GM19099 (cell line): ENCODE measurements around the gene SP140L.

Source experiments
- POLR2A ChIP-seq: IDR thresholded peaks from 3 replicates; pipeline ENCODE4 v1.6.1; 2011; ENCODE audit warnings: low read depth; ENCODE audit not compliant: insufficient read length; ENCODE audit errors: extremely low read depth

SP140L gene

GRCh38 chr2:230326453-230327417 is at the start of gene SP140L:
Gene SP140L (plus strand): TSS chr2:230327193. CDS start chr2:230327270, 77 bp downstream.
- peak; percentile 69 for TF ChIP-seq POLR2A

DNA sequence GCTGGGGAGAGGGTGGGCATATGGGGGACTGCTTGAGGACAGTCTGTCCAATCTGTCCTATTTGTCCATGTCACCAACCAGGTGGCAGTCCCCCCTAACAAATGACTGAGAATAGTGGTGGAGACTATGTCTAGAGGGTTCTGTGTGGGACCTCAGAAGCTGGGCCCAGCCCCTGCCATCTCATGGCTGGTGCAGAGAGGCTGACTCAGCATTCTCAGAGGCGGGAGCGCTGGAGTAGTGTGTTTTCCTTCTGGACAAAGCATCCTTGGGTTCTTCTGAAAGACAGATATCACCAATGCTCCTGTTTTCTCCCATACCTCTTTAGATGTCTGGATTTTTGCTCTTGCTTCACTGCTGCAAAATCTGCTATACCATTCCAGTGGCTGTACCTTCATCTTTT is 44.1 kb upstream of the SP140L start:
- TF ChIP-seq POLR2A = no peak

GRCh38 chr2:230286048-230286447 is 40.9 kb upstream of the SP140L start:
- no peak for TF ChIP-seq POLR2A

GRCh38 chr2:230295192-230295591 is 31.8 kb upstream of the SP140L start:
- no peak for TF ChIP-seq POLR2A

GRCh38 chr2:230296917-230297316 is 30.1 kb upstream of the SP140L start:
- no peak for TF ChIP-seq POLR2A

DNA sequence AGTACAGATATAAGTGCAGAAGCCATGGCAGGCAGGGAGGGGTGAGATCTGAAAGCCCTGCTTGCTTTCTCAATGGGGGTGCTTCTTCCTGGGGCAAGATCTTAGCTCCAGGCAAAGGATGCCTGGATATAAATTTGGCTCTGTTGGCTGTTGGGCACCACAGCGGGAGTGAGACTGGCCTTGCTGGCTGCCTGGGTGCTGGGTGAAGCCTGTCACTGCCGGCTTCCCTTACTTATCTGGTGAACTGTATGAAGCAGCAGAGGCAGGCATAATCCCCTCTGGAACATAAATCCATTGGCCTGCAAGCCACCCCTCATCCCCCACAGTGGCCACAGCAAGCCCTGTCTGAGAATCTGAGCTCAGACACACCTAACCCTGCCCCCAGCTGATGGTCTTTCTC is 27.4 kb upstream of the SP140L start:
- no peak for TF ChIP-seq POLR2A

DNA sequence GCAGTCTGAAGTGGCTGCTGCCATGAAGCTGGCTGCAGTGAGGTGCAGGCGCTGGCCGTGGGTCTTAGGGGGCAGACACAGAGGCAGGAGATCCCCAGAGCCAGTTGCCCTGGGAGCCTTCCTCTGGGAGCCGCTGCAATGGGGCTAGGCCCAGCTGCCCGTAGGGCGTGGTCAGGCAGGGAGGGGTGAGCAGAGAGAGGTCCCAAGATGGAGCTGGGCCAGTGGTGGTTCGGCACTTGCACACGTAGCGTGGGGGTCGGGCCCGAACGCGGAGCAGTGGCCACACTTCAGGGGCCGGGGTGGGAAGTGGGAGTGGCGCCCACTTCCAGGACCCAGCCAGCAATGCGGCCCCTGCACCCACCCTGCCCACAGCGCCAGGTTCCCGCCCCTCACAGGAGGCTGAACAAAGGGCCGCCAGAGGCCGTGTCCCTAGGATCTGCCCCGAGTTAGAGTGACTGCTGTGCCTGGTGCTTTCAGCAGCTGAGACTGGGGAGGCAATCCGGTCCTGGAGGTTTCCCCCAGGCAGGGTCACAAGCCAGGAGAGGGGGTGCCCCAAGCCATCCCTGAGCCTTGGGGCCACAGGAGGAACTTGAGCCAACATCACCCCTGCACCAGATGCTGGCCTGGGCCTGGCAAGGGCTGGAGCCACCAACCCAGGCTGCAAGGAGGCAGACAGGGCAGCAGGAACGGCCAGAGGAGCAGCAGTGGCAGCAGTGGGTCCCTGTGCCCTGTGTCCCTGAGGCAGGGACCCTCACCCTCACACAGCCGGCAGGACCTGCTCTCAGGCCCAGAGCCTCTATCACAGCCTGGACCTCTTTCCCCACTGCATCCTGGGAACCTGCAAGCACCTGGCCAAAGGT is 21.3 kb upstream of the SP140L start:
- no peak for TF ChIP-seq POLR2A

DNA sequence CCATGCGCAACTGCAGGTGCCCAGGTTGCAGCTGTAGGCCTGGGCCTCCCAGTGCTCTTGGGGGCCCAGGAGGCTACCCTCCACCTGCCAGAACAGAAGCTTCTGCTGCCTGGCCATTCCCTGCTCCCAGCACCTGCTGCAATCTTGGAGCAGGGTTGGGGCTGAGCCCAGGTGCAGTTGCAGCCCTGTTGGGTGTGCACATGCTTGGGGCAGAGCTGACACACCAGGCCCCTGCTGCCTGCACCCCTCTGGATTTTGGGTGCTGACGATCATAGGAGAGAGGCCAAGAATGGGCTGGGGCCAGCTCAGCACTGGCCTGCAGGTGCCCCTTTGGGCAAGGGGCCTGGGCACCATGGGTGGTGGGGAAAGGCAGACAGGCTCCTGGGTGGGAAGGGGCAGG is 20.5 kb upstream of the SP140L start:
- TF ChIP-seq POLR2A = no peak

GRCh38 chr2:230307485-230307884 is 19.5 kb upstream of the SP140L start:
- TF ChIP-seq POLR2A = no peak

DNA sequence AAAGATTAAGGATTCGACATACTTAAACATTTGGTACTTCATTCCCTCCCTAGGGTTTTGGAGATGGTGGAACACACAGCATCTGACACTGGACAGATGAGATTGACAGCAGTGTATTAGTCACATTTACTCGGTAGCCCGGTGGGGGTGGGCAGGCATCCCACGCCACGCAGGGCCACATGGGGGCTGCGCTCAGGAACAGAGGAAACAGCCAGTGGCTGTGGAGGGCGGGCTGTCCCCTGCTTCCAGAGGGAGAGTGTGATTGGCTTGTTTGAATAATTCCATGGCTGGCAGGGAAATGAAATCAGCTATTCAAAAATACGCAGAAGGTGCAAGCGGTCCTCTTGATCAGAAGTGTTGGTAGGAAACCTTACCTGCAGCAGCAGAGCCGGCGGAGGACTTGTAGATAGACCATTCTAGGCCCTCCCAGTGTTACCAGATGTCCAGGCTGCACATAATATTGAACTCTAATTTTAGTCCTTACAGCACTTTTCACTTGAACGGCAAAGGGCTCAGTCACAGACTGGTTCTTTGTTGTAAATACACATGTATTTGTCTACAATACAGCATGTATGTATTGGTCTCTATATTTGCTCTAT is 18.5 kb upstream of the SP140L start:
- TF ChIP-seq POLR2A = no peak

DNA sequence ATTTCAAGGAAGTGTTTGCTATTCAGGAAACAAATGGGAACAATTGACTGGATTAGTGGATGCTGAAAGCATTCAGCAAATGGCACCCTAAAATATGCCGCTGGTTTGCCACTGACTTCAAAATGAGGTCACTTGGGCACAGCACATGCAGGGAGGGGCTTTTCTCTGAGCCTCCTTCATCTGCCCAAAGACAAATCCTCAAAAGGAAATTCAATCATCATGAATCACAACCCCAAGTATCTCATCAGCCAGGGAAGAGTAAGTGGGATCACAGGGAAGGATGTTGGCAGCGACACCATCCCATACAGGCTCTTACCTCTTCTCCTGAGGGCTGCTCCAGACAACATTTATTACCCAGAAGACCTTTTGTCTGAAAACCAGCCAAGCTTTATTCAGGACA is 14.4 kb upstream of the SP140L start:
- no peak for TF ChIP-seq POLR2A

DNA sequence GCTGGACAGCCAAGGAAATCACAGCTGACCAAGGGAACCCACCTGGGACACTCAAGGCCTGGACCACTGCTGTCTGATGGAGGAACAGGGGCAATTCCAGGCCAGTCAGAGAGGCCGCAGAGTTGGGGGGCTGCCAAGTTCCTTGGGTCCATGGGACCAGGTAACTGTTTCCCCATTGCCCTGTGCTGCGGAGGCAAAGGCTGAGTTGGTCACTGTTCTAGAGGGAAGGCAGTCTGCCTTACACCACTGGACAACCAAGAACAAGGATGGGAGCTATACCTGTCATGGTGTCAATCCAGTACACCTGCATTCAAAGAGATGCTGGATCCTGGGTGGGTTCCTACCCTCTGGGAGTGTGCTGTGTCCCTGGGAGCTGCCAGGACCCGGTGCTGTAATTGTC is 9.6 kb upstream of the SP140L start:
- TF ChIP-seq POLR2A = no peak

GRCh38 chr2:230318190-230319121 is 8.5 kb upstream of the SP140L start:
- TF ChIP-seq POLR2A = no peak

DNA sequence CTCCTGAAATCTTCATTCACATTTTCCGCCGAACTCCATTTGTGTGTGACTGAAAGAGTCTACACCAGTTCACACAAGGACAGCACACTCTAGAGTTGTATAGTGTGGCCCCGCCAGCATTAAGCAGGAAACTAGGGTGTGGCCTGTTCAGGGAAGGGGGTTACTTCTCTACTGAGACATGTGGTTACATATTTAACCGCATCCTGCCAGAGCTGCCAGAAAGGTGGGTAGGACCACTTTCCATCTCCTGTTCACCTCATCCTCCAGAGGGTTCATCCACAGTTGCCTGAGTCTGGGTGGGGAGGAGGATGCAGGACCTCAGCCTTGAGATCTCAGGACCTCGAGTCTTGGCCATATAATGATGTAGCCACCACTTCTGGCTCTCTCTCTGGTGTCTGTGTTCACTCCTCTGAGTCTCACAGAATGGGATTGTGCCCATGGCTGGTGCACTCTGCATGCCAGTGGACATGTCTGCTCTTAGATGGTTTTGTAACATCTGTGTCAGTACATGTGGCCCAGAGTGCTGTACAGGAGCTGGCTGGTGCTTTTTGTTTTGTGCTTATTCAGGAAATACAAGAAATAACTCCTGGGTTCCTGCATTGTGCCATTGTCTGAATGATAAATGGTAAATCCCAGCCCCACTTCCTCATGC is 7.7 kb upstream of the SP140L start:
- no peak for TF ChIP-seq POLR2A
